ENCODE measurements around the gene TSR1. TPM values are rescaled to one million over a fixed set of nuclear protein-coding genes. Genes with fewer than 3 reads are reported as not detected.

The TSR1 gene
- total RNA-seq, 1 donor from 2014 or later: 36.4 TPM

GRCh38 chr17:2338315-2338657, 2.0 kb upstream of the TSR1 start:
- H3K4me1 ChIP-seq (ENCODE audit: insufficient read depth, low read length): peaks cover 24% of the 10 kb centered on the region
- H3K4me3 ChIP-seq (ENCODE audit: insufficient read depth, low read depth, low read length): peak overlapping the region; percentile 99
- Mint-ChIP-seq H3K36me3 (ENCODE audit: low read depth, unreplicated experiment) (peaks cover 6% of the 10 kb centered on the region), H3K9me3 (ENCODE audit: unreplicated experiment) (no peaks in the 10 kb centered on the region), H3K27ac (ENCODE audit: unreplicated experiment) (peak overlapping the region; percentile 42), H3K4me1 (ENCODE audit: low read depth, unreplicated experiment) (peaks cover 16% of the 10 kb centered on the region), H3K4me3 (ENCODE audit: unreplicated experiment) (peak overlapping the region; percentile 88), H3K27me3 (ENCODE audit: low read depth, unreplicated experiment) (no peaks in the 10 kb centered on the region)
- TF ChIP-seq EZH2 (IDR thresholded peaks at IDR 0.05; ENCODE audit: insufficient read depth, low read length): no peak
- TF ChIP-seq CTCF (IDR thresholded peaks at IDR 0.05; ENCODE audit: insufficient read depth, low read depth, low read length): no peak
- peaks cover 53% of the 10 kb centered on the region for H3K79me2 ChIP-seq (ENCODE audit: insufficient read depth, low read length)
- FAIRE-seq (no peak), DNase-seq (ENCODE audit: low read depth) (peak; percentile 31)
- H3K27me3 ChIP-seq (ENCODE audit: insufficient read depth, low read length): no peaks in the 10 kb centered on the region
- peak overlapping the region; percentile 94 for H2AFZ ChIP-seq (ENCODE audit: low read depth, low read length)
- peak overlapping the region; percentile 26 for H3K27ac ChIP-seq (ENCODE audit: low read depth, low read length)
- no peaks in the 10 kb centered on the region for H3K9me3 ChIP-seq (ENCODE audit: insufficient read depth, low read depth, low read length)
- H3K4me2 ChIP-seq (ENCODE audit: low read length): peak overlapping the region; percentile 93
- peak overlapping the region; percentile 98 for H3K9ac ChIP-seq (ENCODE audit: low read length)
- peaks cover 45% of the 10 kb centered on the region for H4K20me1 ChIP-seq (ENCODE audit: insufficient read depth, low read length)
- peaks cover 23% of the 10 kb centered on the region for H3K36me3 ChIP-seq (ENCODE audit: insufficient read depth, low read length)

- peaks cover 45% of the 10 kb centered on the region for H4K20me1 ChIP-seq (ENCODE audit: insufficient read depth, low read length)
- no peaks in the 10 kb centered on the region for H3K27me3 ChIP-seq (ENCODE audit: insufficient read depth, low read length)
- H2AFZ ChIP-seq (ENCODE audit: low read depth, low read length): peak overlapping the region; percentile 94
- H3K4me1 ChIP-seq (ENCODE audit: insufficient read depth, low read length): peaks cover 24% of the 10 kb centered on the region
- H3K9me3 ChIP-seq (ENCODE audit: insufficient read depth, low read depth, low read length): no peaks in the 10 kb centered on the region
- Mint-ChIP-seq H3K27me3 (ENCODE audit: low read depth, unreplicated experiment) (no peaks in the 10 kb centered on the region), H3K27ac (ENCODE audit: unreplicated experiment) (peak overlapping the region; percentile 42), H3K4me3 (ENCODE audit: unreplicated experiment) (peak overlapping the region; percentile 88), H3K4me1 (ENCODE audit: low read depth, unreplicated experiment) (peaks cover 16% of the 10 kb centered on the region), H3K36me3 (ENCODE audit: low read depth, unreplicated experiment) (peaks cover 6% of the 10 kb centered on the region), H3K9me3 (ENCODE audit: unreplicated experiment) (no peaks in the 10 kb centered on the region)
- H3K79me2 ChIP-seq (ENCODE audit: insufficient read depth, low read length): peaks cover 58% of the 10 kb centered on the region
- DNase-seq (ENCODE audit: low read depth): peak; percentile 32
- H3K27ac ChIP-seq (ENCODE audit: low read depth, low read length): peak overlapping the region; percentile 78
- peak overlapping the region; percentile 98 for H3K9ac ChIP-seq (ENCODE audit: low read length)
- peaks cover 29% of the 10 kb centered on the region for H3K36me3 ChIP-seq (ENCODE audit: insufficient read depth, low read length)
- H3K4me2 ChIP-seq (ENCODE audit: low read length): peak overlapping the region; percentile 93
- TF ChIP-seq EZH2 (IDR thresholded peaks at IDR 0.05; ENCODE audit: insufficient read depth, low read length) (no peak), CTCF (IDR thresholded peaks at IDR 0.05; ENCODE audit: insufficient read depth, low read depth, low read length) (no peak)
- H3K4me3 ChIP-seq (ENCODE audit: insufficient read depth, low read depth, low read length): peak overlapping the region; percentile 99
- FAIRE-seq: no peak
These were observed 1.5 kb upstream of the TSR1 start for GRCh38 chr17:2337544-2338314.
